ENCODE results near the gene ASRGL1. TPM values are rescaled to one million over a fixed set of nuclear protein-coding genes. Genes with fewer than 3 reads are reported as not detected.

The ASRGL1 gene
- total and polyA plus RNA-seq, 4 donors: 3.7 to 15.2 (median 8.1) TPM

GRCh38 chr11:62413060-62413696 is 75.9 kb downstream of the ASRGL1 start:
- no peak for DNase-seq (ENCODE audit: low spot score)
- Histone ChIP-seq H3K36me3 (ENCODE audit: control insufficient read depth in 4 of 4, insufficient read depth in 3 of 4, low read depth in 1 of 4, low read length in 3 of 4) (no peaks in the 10 kb centered on the region), H3K27ac (ENCODE audit: low read depth in 1 of 2, low read length in 2 of 2) (no peak overlapping the region), H3K4me1 (ENCODE audit: control insufficient read depth in 4 of 4, insufficient read depth in 4 of 4, low read length in 3 of 4) (no peaks in the 10 kb centered on the region), H3K27me3 (ENCODE audit: control insufficient read depth in 4 of 4, insufficient read depth in 4 of 4, low read length in 3 of 4) (no peaks in the 10 kb centered on the region), H3K9ac (ENCODE audit: low read depth in 1 of 2, low read length in 2 of 2) (no peak overlapping the region), H3K4me3 (ENCODE audit: low read depth in 1 of 3, low read length in 3 of 3) (no peak overlapping the region), H3K9me3 (ENCODE audit: control insufficient read depth in 4 of 4, low read length in 3 of 4) (no peaks in the 10 kb centered on the region)
- 81% methylated on average over 8 of the region's 8 CpGs for WGBS
- TF ChIP-seq HNF4G (IDR thresholded peaks at IDR 0.05): no peak
- TF ChIP-seq, protein P1, sequence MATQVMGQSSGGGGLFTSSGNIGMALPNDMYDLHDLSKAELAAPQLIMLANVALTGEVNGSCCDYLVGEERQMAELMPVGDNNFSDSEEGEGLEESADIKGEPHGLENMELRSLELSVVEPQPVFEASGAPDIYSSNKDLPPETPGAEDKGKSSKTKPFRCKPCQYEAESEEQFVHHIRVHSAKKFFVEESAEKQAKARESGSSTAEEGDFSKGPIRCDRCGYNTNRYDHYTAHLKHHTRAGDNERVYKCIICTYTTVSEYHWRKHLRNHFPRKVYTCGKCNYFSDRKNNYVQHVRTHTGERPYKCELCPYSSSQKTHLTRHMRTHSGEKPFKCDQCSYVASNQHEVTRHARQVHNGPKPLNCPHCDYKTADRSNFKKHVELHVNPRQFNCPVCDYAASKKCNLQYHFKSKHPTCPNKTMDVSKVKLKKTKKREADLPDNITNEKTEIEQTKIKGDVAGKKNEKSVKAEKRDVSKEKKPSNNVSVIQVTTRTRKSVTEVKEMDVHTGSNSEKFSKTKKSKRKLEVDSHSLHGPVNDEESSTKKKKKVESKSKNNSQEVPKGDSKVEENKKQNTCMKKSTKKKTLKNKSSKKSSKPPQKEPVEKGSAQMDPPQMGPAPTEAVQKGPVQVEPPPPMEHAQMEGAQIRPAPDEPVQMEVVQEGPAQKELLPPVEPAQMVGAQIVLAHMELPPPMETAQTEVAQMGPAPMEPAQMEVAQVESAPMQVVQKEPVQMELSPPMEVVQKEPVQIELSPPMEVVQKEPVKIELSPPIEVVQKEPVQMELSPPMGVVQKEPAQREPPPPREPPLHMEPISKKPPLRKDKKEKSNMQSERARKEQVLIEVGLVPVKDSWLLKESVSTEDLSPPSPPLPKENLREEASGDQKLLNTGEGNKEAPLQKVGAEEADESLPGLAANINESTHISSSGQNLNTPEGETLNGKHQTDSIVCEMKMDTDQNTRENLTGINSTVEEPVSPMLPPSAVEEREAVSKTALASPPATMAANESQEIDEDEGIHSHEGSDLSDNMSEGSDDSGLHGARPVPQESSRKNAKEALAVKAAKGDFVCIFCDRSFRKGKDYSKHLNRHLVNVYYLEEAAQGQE (IDR thresholded peaks at IDR 0.05): no peak
- TF ChIP-seq HNF4A (conservative IDR thresholded peaks at IDR 0.05): no peak
- TF ChIP-seq, protein P2, sequence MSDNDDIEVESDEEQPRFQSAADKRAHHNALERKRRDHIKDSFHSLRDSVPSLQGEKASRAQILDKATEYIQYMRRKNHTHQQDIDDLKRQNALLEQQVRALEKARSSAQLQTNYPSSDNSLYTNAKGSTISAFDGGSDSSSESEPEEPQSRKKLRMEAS (IDR thresholded peaks at IDR 0.05): no peak
- TF ChIP-seq YY1 (IDR thresholded peaks at IDR 0.05): no peak
- TF ChIP-seq NR2F2 (IDR thresholded peaks at IDR 0.05): peak; percentile 50
- no peak for TF ChIP-seq ZBTB33 (IDR thresholded peaks at IDR 0.05)

- H3K27ac ChIP-seq (ENCODE audit: low read depth in 1 of 2, low read length in 2 of 2): no peak overlapping the region
- DNase-seq (ENCODE audit: low spot score): no peak
- H3K9ac ChIP-seq (ENCODE audit: low read depth in 1 of 2, low read length in 2 of 2): no peak overlapping the region
- H3K4me3 ChIP-seq (ENCODE audit: low read depth in 1 of 3, low read length in 3 of 3): no peak overlapping the region
- H3K9me3 ChIP-seq (ENCODE audit: control insufficient read depth in 4 of 4, low read length in 3 of 4): no peaks in the 10 kb centered on the region
- H3K4me1 ChIP-seq (ENCODE audit: control insufficient read depth in 4 of 4, insufficient read depth in 4 of 4, low read length in 3 of 4): no peaks in the 10 kb centered on the region
- H3K36me3 ChIP-seq (ENCODE audit: control insufficient read depth in 4 of 4, insufficient read depth in 3 of 4, low read depth in 1 of 4, low read length in 3 of 4): no peaks in the 10 kb centered on the region
- 94% methylated on average over 12 of the region's 12 CpGs for WGBS
- H3K27me3 ChIP-seq (ENCODE audit: control insufficient read depth in 4 of 4, insufficient read depth in 4 of 4, low read length in 3 of 4): no peaks in the 10 kb centered on the region
- TF ChIP-seq, protein P3, sequence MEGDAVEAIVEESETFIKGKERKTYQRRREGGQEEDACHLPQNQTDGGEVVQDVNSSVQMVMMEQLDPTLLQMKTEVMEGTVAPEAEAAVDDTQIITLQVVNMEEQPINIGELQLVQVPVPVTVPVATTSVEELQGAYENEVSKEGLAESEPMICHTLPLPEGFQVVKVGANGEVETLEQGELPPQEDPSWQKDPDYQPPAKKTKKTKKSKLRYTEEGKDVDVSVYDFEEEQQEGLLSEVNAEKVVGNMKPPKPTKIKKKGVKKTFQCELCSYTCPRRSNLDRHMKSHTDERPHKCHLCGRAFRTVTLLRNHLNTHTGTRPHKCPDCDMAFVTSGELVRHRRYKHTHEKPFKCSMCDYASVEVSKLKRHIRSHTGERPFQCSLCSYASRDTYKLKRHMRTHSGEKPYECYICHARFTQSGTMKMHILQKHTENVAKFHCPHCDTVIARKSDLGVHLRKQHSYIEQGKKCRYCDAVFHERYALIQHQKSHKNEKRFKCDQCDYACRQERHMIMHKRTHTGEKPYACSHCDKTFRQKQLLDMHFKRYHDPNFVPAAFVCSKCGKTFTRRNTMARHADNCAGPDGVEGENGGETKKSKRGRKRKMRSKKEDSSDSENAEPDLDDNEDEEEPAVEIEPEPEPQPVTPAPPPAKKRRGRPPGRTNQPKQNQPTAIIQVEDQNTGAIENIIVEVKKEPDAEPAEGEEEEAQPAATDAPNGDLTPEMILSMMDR (IDR thresholded peaks at IDR 0.05; ENCODE audit: low read depth, low read length, missing input control): no peak
- TF ChIP-seq, protein P1 (IDR thresholded peaks at IDR 0.05): no peak
- TF ChIP-seq NR2F2 (IDR thresholded peaks at IDR 0.05) (no peak), TAF1 (conservative IDR thresholded peaks at IDR 0.05) (no peak), RAD21 (IDR thresholded peaks at IDR 0.05) (no peak), SP1 (IDR thresholded peaks at IDR 0.05) (no peak), EGR1 (IDR thresholded peaks at IDR 0.05; ENCODE audit: low read depth in 2 of 2) (no peak), FOXA1 (IDR thresholded peaks at IDR 0.05) (no peak), RXRA (IDR thresholded peaks at IDR 0.05) (no peak), JUND (IDR thresholded peaks at IDR 0.05) (no peak), GABPA (IDR thresholded peaks at IDR 0.05 in 1 of 2, conservative IDR thresholded peaks at IDR 0.05 in 1 of 2) (no peak), YY1 (IDR thresholded peaks at IDR 0.05) (no peak), HNF4G (IDR thresholded peaks at IDR 0.05) (no peak)
- TF ChIP-seq, protein P2 (IDR thresholded peaks at IDR 0.05): no peak
Measured at GRCh38 chr11:62416596-62416995, 79.3 kb downstream of the ASRGL1 start.
